ENCODE data around the gene LEFTY1.

- no peak for TF ChIP-seq CTCF (IDR thresholded peaks at IDR 0.05)
- TF ChIP-seq REST (IDR thresholded peaks at IDR 0.05; ENCODE audit: insufficient read depth in 1 of 2, low read depth in 2 of 2, low read length in 1 of 2) = no peak
- no peak for TF ChIP-seq POLR2AphosphoS5 (IDR thresholded peaks at IDR 0.05; ENCODE audit: low read depth, low read length)
- TF ChIP-seq TCF7L2 (IDR thresholded peaks at IDR 0.05; ENCODE audit: low read depth, low read length) = no peak
- TF ChIP-seq SIN3A (IDR thresholded peaks at IDR 0.05; ENCODE audit: borderline replicate concordance, insufficient read depth, low read depth, low read length) = no peak
Observed at GRCh38 chr1:225840223-225840610, 48.7 kb downstream of the LEFTY1 start.

All from Panc1 (cell line).